ENCODE measurements around the gene CFAP410. TPM values are rescaled to one million over a fixed set of nuclear protein-coding genes. Genes with fewer than 3 reads are reported as not detected.

Gene CFAP410
- polyA plus RNA-seq, 1 donor from 2014 or later, result 36.5 TPM

DNA sequence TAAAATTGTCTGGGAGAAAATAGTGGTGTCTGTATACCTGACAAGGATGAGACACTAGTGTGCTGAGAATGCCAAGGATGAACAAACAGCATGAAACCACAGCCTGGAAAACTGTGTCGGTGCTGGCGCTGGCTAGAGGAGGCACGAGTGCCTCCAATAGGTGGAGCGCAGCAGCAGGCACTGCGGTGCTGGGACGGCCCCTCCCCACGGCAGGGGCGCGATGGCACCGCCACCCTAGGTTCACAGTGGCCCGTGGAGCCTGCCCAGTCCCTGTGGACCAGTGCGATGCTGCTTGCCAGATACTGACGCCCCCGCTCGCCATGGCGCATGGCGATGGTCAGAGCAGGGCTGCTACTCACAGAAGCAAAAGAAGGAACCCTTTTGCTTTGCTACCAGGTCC, 6.8 kb downstream of the CFAP410 start:
- Histone ChIP-seq H3K9ac (ENCODE audit: low read length) (no peak overlapping the region), H3K36me3 (ENCODE audit: insufficient read depth, low read length) (no peaks in the 10 kb centered on the region), H2AFZ (ENCODE audit: low read depth, low read length) (no peak overlapping the region), H3K79me2 (replicated peaks; ENCODE audit: insufficient read depth, low read length) (no peaks in the 10 kb centered on the region), H3K9me3 (ENCODE audit: low read length) (no peaks in the 10 kb centered on the region), H4K20me1 (ENCODE audit: insufficient read depth) (no peaks in the 10 kb centered on the region), H3K4me2 (ENCODE audit: low read length) (no peak overlapping the region), H3K27me3 (ENCODE audit: insufficient read depth, low read depth, low read length) (no peaks in the 10 kb centered on the region), H3K27ac (ENCODE audit: low read length) (no peak overlapping the region), H3F3A (ENCODE audit: insufficient read depth, low read length, poor library complexity, severe bottlenecking) (no peaks in the 10 kb centered on the region), H3K9me2 (ENCODE audit: insufficient read depth, low read length) (no peaks in the 10 kb centered on the region), H3K4me3 (ENCODE audit: low read length) (no peak overlapping the region)
- TF ChIP-seq TAF1 (IDR thresholded peaks at IDR 0.05; ENCODE audit: low read depth), result no peak
- no peak for TF ChIP-seq REST (IDR thresholded peaks at IDR 0.05; ENCODE audit: borderline replicate concordance)
- TF ChIP-seq POLR2AphosphoS5 (IDR thresholded peaks at IDR 0.05), result no peak
- TF ChIP-seq EP300 (conservative IDR thresholded peaks at IDR 0.05; ENCODE audit: poor library complexity, severe bottlenecking), result no peak

- H3K27ac ChIP-seq (ENCODE audit: low read length), result no peak overlapping the region
Measured at GRCh38 chr21:44331650-44332307, 7.4 kb downstream of the CFAP410 start.

More at GRCh38 chr21:44331650-44332307, 7.4 kb downstream of the CFAP410 start:
- no peaks in the 10 kb centered on the region for H3K79me2 ChIP-seq (replicated peaks; ENCODE audit: insufficient read depth, low read length)
- no peak overlapping the region for H2AFZ ChIP-seq (ENCODE audit: low read depth, low read length)
- no peaks in the 10 kb centered on the region for H3K9me3 ChIP-seq (ENCODE audit: low read length)
- no peaks in the 10 kb centered on the region for H4K20me1 ChIP-seq (ENCODE audit: insufficient read depth)
- H3K4me2 ChIP-seq (ENCODE audit: low read length), result no peak overlapping the region
- H3K27me3 ChIP-seq (ENCODE audit: insufficient read depth, low read depth, low read length), result no peaks in the 10 kb centered on the region
- H3F3A ChIP-seq (ENCODE audit: insufficient read depth, low read length, poor library complexity, severe bottlenecking), result no peaks in the 10 kb centered on the region
- no peak overlapping the region for H3K9ac ChIP-seq (ENCODE audit: low read length)
- no peak overlapping the region for H3K4me3 ChIP-seq (ENCODE audit: low read length)
- H3K9me2 ChIP-seq (ENCODE audit: insufficient read depth, low read length), result no peaks in the 10 kb centered on the region
- H3K36me3 ChIP-seq (ENCODE audit: insufficient read depth, low read length), result no peaks in the 10 kb centered on the region
- TF ChIP-seq REST (IDR thresholded peaks at IDR 0.05; ENCODE audit: borderline replicate concordance) (no peak), SMC3 (conservative IDR thresholded peaks at IDR 0.05; ENCODE audit: poor library complexity) (no peak), EZH2 (IDR thresholded peaks at IDR 0.05; ENCODE audit: borderline replicate concordance, insufficient read depth, low read length, poor library complexity, severe bottlenecking) (no peak), RAD21 (conservative IDR thresholded peaks at IDR 0.05) (no peak), MXI1 (conservative IDR thresholded peaks at IDR 0.05; ENCODE audit: poor library complexity, severe bottlenecking) (no peak), POLR2AphosphoS5 (IDR thresholded peaks at IDR 0.05) (no peak), CTCF (IDR thresholded peaks at IDR 0.05; ENCODE audit: poor library complexity, severe bottlenecking) (no peak), EP300 (conservative IDR thresholded peaks at IDR 0.05; ENCODE audit: poor library complexity, severe bottlenecking) (no peak), TAF1 (IDR thresholded peaks at IDR 0.05; ENCODE audit: low read depth) (no peak)

Measured in neural cell (in vitro differentiated cells).